GM18520 (cell line): ENCODE measurements around the gene CACNG3.

Experiments
- ATAC-seq: cut with Tn5 transposase; IDR thresholded peaks from one replicate; pipeline ENCODE4 v1.9.1; 2021; ENCODE audit not compliant: unreplicated experiment

Gene CACNG3

GRCh38 chr16:24382762-24383407 lies 126.8 kb downstream of the CACNG3 start:
- ATAC-seq, result no peak

GRCh38 chr16:24394341-24394740 lies 138.2 kb downstream of the CACNG3 start:
- no peak for ATAC-seq

DNA sequence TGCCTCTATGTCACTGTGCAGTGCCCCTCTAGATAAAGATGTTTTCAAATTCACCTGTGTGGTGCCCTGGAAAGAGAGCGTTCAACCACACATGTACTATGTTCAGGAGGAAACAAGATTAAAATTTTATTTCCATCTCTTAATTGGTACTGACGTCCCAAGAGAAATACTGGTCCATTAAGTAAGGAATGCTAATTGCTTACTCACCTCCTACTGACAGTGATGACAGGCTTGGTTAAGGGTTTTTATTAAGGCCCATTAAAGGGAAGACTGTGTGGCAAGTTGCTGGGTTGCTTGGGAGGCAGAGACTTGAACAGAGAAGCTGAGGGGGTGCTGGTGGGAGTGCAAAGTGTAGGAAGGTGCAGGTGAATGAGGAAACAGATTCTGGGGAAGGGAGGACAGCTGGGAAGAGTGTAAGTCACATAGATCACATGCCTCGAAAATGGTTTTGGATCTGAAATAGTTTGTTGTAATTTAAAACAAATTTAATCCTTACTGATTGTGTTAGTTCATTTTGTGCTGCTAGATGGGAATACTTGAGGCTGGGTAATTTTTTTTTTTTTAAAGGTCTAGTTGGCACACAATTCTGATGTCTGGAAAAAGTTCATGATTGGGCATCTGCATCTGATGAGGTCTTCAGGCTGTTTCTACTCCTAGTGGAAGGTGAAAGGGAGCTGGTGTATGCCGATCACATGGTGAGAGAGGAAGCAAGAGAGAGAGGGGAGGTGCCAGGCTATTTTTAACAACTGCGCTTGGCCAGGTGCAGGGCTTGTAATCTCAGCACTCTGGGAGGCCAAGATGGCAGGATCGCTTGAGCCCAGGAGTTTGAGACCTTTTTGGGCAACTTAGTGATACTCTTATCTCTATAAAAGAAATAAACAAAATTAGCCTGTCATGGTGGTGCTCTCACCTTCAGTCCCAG lies 140.5 kb downstream of the CACNG3 start:
- no peak for ATAC-seq

GRCh38 chr16:24409045-24409444 lies 152.9 kb downstream of the CACNG3 start:
- ATAC-seq, result no peak
